PC-9 (cell line): Measurements from ENCODE around the gene ACTR1B.

ENCODE experiments used
- CTCF ChIP-seq: fragments of 200-600 bp; sonication (generic); conservative IDR thresholded peaks from 2 replicates; pipeline ENCODE4 v1.6.1; 2017; ENCODE audit warnings: mixed run types, antibody characterized with exemption, mild to moderate bottlenecking, moderate library complexity
- EZH2 ChIP-seq: fragments of 200-600 bp; sonication (generic); IDR thresholded peaks from 2 replicates; pipeline ENCODE4 v1.8.0; 2017; ENCODE audit warnings: antibody characterized with exemption, low read depth

GRCh38 chr2:97653874-97654273 lies 10.0 kb downstream of the ACTR1B start:
- TF ChIP-seq CTCF, result no peak
- no peak for TF ChIP-seq EZH2
